Endometrial microvascular endothelial cells (primary cell): ENCODE measurements around the gene COBL. TPM values are rescaled to one million over a fixed set of nuclear protein-coding genes. Genes with fewer than 3 reads are reported as not detected.

ENCODE experiments used
- in situ Hi-C: cut with HindIII; loops from 2 replicates; pipeline ENCODE4 v1.10.0; 2017; ENCODE audit warnings: low sequenced_read_pairs, low pct_unique_long_range_greater_than_20kb; ENCODE audit errors: inconsistent ontology term
- total RNA-seq: library from RNA; depleted of rRNA; stranded (reverse); fragments of >200 nt; gene quantifications from one replicate; pipeline ENCODE4 v1.2.3, GENCODE V29; 2015; ENCODE audit errors: inconsistent ontology term

The COBL gene
- total RNA-seq, 1 donor from 2014 or later: not detected

DNA sequence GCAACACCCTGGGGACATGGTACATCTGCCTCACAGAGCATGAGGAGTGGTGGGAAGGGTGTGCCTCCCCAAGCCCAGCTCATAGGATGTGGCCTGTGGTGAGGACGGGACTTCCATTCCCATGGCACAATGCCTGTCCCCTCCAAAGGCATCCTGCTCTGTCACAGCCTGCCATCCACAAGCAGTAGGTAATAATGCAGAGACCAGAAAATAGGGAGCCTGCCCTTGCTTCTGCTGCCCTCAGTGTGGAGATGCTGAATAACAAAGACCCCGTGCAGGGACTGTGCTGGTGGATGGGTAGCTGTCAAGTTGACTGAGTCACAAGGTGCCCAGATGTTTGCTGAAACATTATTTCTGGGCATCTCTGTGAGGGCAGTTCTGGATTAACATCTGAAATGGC lies 334.0 kb downstream of the COBL start:
- in situ Hi-C loops: no loop called here

DNA sequence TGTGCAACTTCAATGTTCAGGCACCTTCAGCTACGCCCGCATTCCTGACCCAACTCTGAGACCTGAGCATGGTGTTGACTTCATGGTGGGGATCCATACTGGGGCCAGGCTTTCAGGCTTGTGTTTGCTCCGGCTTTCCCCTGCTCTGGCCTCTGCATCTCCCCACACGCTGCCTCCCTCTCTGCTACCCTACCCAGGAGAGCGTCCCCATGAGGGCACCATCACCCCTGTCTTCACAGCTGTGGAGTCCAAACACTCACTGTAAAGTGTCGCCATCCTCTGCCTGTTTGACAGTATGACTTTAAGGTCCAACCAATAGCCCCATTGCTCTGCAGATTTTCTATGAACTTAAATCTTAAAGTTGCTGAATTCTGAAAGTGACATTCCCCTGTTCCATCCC lies 334.9 kb downstream of the COBL start:
- in situ Hi-C loops: no loop called here

- in situ Hi-C loops: no loop called here
Observed at GRCh38 chr7:50980411-50980810, 336.2 kb downstream of the COBL start.

- in situ Hi-C loops: no loop called here
Observed at GRCh38 chr7:50978633-50979215, 337.9 kb downstream of the COBL start.

- in situ Hi-C loops: no loop called here
Observed at GRCh38 chr7:50977421-50977820, 339.2 kb downstream of the COBL start.

GRCh38 chr7:50976064-50976463 lies 340.5 kb downstream of the COBL start:
- in situ Hi-C loops: no loop called here

DNA sequence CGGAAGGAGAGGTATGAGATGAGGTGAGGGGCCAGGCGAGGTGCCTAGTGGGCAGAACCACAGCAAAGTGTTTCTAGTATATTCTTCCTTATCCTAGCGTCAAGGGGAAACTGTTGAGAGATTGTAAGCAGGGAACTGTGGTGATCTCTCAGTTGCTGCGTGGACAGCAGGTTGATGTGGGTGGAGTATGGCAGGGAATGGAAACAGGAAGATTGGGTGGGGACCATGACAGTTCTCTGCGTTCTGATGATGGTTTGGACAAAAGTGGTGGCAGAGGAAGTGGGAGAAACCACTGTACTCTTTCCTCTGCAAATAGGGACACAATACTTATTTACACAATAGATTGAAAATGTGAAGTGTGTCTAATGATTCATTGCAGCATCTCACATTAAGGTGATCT lies 342.4 kb downstream of the COBL start:
- in situ Hi-C loops: no loop called here

GRCh38 chr7:50973814-50974213 lies 342.8 kb downstream of the COBL start:
- in situ Hi-C loops: no loop called here

GRCh38 chr7:50970092-50970491 lies 346.5 kb downstream of the COBL start:
- in situ Hi-C loops: no loop called here
